ENCODE measurements around the gene LY9.

DNA sequence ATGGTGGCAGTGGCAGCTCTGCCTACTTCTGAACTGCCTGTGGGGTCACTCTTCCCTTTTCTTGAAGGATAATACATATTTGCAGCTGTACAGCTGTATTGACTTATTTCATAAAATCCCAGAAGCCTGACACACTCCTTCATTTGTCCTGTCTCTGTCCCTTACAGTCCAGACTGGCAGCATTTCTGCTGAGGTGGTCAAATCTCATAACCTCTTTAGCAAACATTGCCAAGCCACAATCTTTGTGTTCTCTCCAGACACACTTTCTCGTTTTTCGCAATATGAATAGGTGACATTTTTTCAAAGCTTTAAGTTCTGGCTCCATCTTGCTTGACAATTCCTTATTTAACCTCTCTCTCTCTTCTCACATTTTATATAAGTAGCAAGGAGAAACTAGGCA is 15.2 kb downstream of the LY9 start:
- TF ChIP-seq, protein P1, sequence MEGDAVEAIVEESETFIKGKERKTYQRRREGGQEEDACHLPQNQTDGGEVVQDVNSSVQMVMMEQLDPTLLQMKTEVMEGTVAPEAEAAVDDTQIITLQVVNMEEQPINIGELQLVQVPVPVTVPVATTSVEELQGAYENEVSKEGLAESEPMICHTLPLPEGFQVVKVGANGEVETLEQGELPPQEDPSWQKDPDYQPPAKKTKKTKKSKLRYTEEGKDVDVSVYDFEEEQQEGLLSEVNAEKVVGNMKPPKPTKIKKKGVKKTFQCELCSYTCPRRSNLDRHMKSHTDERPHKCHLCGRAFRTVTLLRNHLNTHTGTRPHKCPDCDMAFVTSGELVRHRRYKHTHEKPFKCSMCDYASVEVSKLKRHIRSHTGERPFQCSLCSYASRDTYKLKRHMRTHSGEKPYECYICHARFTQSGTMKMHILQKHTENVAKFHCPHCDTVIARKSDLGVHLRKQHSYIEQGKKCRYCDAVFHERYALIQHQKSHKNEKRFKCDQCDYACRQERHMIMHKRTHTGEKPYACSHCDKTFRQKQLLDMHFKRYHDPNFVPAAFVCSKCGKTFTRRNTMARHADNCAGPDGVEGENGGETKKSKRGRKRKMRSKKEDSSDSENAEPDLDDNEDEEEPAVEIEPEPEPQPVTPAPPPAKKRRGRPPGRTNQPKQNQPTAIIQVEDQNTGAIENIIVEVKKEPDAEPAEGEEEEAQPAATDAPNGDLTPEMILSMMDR (IDR thresholded peaks at IDR 0.05), result no peak
- no peak for TF ChIP-seq POLR2A (IDR thresholded peaks at IDR 0.05)

Data from thyroid gland (tissue), 4 donors.